HEK293T (cell line): Measurements from ENCODE around the gene DCST2.

ENCODE experiments used
- CTCF ChIA-PET: fragments of 350-600 bp; formaldehyde crosslinking; extraction: SDS; loops from one replicate; lab custom pipeline; 2021; ENCODE audit warnings: antibody characterized with exemption, inconsistent platforms; lab: Yijun Ruan, JAX
- POLR2A ChIA-PET: fragments of 350-600 bp; formaldehyde crosslinking; extraction: SDS; loops from one replicate; lab custom pipeline; 2020; ENCODE audit warnings: antibody characterized with exemption, inconsistent platforms; lab: Yijun Ruan, JAX
- DNase-seq: peaks from one replicate; pipeline ENCODE4 v3.0.0; 2012; ENCODE audit warnings: mixed read lengths; ENCODE audit errors: extremely low spot score
- ARNT ChIP-seq: fragments of 450-650 bp; IDR thresholded peaks from 2 replicates; pipeline ENCODE4 v1.6.1; 2017; ENCODE audit warnings: mild to moderate bottlenecking
- BHLHE40 ChIP-seq: fragments of 450-650 bp; IDR thresholded peaks from 2 replicates; pipeline ENCODE4 v1.6.1; 2016; ENCODE audit warnings: mild to moderate bottlenecking, moderate library complexity, borderline replicate concordance
- CTBP1 ChIP-seq: fragments of 450-650 bp; IDR thresholded peaks from 2 replicates; pipeline ENCODE4 v1.6.1; 2016; ENCODE audit warnings: borderline replicate concordance
- ELF4 ChIP-seq: fragments of 450-650 bp; IDR thresholded peaks from 2 replicates; pipeline ENCODE4 v1.6.1; 2017; ENCODE audit warnings: antibody characterized with exemption
- FOXA1 ChIP-seq: fragments of 450-650 bp; IDR thresholded peaks from 2 replicates; pipeline ENCODE4 v1.6.1; 2016; ENCODE audit warnings: mild to moderate bottlenecking
- FOXK2 ChIP-seq: fragments of 450-650 bp; IDR thresholded peaks from 2 replicates; pipeline ENCODE4 v1.6.1; 2016; ENCODE audit warnings: mild to moderate bottlenecking
- FOXM1 ChIP-seq: fragments of 450-650 bp; IDR thresholded peaks from 2 replicates; pipeline ENCODE4 v1.6.1; 2017; ENCODE audit warnings: mild to moderate bottlenecking, borderline replicate concordance
- HDGF ChIP-seq: fragments of 450-650 bp; IDR thresholded peaks from 2 replicates; pipeline ENCODE4 v1.6.1; 2017; ENCODE audit warnings: antibody characterized with exemption, borderline replicate concordance
- L3MBTL2 ChIP-seq: fragments of 450-650 bp; conservative IDR thresholded peaks from 2 replicates; pipeline ENCODE4 v1.6.1; 2016; ENCODE audit warnings: mild to moderate bottlenecking
- LEF1 ChIP-seq: fragments of 450-650 bp; IDR thresholded peaks from 2 replicates; pipeline ENCODE4 v1.6.1; 2017; ENCODE audit warnings: mild to moderate bottlenecking, borderline replicate concordance
- NFRKB ChIP-seq: fragments of 450-650 bp; IDR thresholded peaks from 2 replicates; pipeline ENCODE4 v1.6.1; 2016; ENCODE audit warnings: mild to moderate bottlenecking, moderate library complexity
- SUZ12 ChIP-seq: fragments of 450-650 bp; IDR thresholded peaks from 2 replicates; pipeline ENCODE4 v1.6.1; 2016; ENCODE audit warnings: mild to moderate bottlenecking
- ZNF384 ChIP-seq: fragments of 450-650 bp; IDR thresholded peaks from 2 replicates; pipeline ENCODE4 v1.6.1; 2016
- TF ChIP-seq, protein P1 (sequence below): fragments of 450-650 bp; IDR thresholded peaks from 2 replicates; pipeline ENCODE4 v1.6.1; 2016

Gene DCST2

DNA sequence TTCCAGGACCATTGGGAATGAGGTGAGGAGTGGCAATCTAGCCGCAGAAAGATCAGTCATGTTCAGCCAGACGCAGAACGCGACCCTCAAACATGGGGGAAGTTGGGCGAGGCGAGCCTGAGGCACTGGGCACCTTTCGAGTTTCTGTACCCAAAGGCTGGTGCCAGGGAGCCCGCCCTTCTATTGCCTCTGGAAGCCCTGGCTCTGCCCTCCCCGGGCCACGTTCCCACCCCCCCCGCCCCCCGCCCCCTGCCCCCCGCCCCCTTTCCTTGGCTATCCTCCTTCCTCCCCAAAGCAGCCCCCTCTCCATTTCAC lies 33.2 kb downstream of the DCST2 start:
- no peak for DNase-seq
- TF ChIP-seq HDGF (no peak), BHLHE40 (no peak), LEF1 (no peak), L3MBTL2 (no peak), ARNT (no peak), ELF4 (no peak), FOXM1 (no peak)
- CTCF ChIA-PET = interaction anchor here (0.8 to 7.8 kb wide), 9 partner anchors 12 to 61 kb away, joined by 3 to 45 read pairs (median 5); partner anchors contain the start of genes ADAM15, CKS1B and FLAD1
- POLR2A ChIA-PET = interaction anchor here (0.8 to 3.8 kb wide), 16 partner anchors 8 to 81 kb away, joined by 3 to 43 read pairs (median 6); partner anchors contain the start of genes ADAM15, FLAD1, PBXIP1 and PMVK

DNA sequence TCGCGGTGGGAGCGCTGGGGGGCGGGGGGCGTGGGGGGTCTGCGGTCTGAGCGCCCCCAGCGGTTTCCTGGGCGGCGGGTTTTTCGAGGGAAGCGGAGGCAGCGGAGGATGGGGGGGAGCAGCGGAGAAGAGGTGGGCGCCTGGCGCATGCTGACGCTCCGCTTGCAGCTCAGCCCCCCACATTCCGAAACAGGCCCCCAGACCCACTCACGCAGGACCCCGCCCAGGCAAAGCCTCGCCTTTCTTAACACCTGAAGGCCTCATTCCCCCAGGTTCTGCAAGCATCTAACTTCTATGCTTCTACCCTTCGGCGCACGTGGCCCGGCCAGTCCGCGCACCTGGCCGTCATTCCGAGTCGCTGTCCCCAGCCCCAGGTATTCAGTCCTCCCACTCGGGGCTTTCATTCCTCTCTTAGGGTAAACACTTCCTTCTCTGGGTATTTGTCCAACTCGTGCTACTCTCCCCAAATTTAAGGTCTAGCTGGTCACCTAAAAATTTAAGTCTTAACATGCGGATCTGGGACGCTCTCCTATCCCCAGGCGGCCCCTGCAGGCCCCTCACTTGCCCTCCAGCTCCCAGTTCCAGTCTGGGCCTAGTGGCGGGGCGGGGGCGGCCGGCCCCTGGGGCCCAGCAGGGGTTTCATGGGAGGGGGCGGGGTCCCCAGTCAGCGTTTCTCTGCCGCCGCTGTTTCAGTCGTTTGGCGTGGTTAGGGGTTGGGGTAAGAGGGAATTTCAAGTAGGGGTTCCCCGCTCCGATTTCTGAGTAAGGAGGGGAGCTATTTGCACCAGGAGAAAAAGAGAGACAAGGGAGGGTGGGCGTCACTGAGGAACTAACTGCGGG lies 33.8 kb downstream of the DCST2 start:
- ChIA-PET CTCF (interaction anchor here (0.8 to 7.8 kb wide), 19 partner anchors 9 to 63 kb away, joined by 3 to 45 read pairs (median 4); partner anchors contain the start of genes ADAM15, CKS1B, FLAD1 and PBXIP1), POLR2A (interaction anchor here (0.7 to 3.8 kb wide), 22 partner anchors 8 to 194 kb away, joined by 3 to 43 read pairs (median 5); partner anchors contain the start of genes ADAM15, EFNA3, FLAD1 and PBXIP1)
- TF ChIP-seq L3MBTL2 = peak; percentile 96
- TF ChIP-seq FOXK2 = no peak
- DNase-seq = no peak

DNA sequence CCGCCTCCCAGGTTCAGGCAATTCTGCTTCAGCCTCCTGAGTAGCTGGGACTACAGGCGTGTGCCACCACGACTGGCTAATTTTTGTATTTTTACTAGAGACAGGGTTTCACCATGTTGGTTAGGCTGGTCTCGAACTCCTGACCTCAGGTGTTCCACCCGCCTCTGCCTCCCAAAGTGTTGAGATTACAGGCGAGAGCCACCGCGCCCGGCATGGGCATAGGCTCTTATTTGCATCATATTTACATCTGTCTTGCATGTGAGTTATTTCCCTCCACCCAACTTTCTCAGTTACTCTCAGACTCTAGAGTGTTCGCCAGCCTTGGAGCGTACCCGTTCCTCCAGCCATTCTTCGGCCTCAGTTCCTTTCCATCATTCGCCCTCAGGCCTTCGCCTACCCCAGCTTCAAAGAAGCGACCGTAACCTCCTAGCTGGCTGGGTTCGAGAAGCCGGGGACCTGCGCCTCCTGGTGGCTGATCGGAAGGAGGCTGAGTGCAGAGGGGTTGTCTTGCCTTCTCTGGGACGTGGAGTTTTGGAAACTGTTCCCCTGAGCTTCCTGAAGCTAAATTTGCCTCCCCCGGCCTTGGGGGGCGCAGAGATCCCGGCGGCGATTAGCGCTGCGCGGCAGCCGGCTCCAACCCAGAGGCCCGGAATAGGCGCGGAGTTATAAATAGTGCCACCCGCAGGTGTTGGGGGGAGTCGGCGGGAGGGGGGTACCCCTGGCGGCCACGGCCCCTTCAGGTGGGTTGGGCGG lies 34.6 kb downstream of the DCST2 start:
- TF ChIP-seq FOXM1 (peak; percentile 20; the same call in 1 of the 2 replicates), ELF4 (no peak)
- ChIA-PET POLR2A (interaction anchor here (0.7 to 3.8 kb wide), 17 partner anchors 9 to 195 kb away, joined by 3 to 43 read pairs (median 5); partner anchors contain the start of genes ADAM15, EFNA3, FLAD1 and PMVK), CTCF (interaction anchor here (0.6 to 7.8 kb wide), 20 partner anchors 9 to 540 kb away, joined by 3 to 45 read pairs (median 4); partner anchors contain the start of genes ADAM15, CKS1B, FLAD1 and PBXIP1)
- DNase-seq = peak; percentile 86

DNA sequence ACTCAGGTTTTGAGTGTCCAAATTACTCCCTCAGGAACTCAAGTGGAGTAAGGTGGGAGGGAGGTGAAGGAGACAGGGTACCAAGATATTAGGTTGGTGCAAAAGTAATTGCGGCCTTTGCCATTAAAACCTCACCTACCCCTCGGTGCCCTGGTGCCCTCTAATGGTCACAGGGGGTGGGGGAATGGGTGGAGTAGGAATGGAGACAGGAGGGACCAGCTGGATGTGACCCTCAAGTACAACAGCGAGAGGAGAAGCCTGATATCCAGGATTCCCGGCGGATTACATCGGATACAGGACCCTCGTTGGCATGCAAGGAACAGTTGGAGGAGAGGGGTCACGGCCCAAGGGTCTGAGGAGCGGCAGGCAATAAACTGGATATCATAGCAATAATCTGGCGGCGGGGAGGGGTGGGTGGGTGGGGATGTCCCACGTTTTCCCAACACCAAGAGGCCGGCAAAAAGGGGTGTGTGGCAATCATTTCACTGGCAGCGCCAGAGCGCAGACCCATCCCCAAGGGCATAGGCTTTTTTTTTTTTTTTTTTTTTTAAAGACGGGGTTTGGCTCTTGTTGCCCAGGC lies 35.3 kb downstream of the DCST2 start:
- DNase-seq = no peak
- peak; percentile 38; the same call in 1 of the 2 replicates for TF ChIP-seq ELF4
- TF ChIP-seq FOXA1 = no peak
- ChIA-PET POLR2A (interaction anchor here (1.0 to 3.8 kb wide), 10 partner anchors 15 to 196 kb away, joined by 3 to 43 read pairs (median 12); partner anchors contain the start of genes ADAM15, FLAD1, PMVK and PYGO2), CTCF (interaction anchor here (0.6 to 7.8 kb wide), 12 partner anchors 8 to 540 kb away, joined by 3 to 45 read pairs (median 4); partner anchors contain the start of genes CKS1B, FLAD1, PBXIP1 and PYGO2)

DNA sequence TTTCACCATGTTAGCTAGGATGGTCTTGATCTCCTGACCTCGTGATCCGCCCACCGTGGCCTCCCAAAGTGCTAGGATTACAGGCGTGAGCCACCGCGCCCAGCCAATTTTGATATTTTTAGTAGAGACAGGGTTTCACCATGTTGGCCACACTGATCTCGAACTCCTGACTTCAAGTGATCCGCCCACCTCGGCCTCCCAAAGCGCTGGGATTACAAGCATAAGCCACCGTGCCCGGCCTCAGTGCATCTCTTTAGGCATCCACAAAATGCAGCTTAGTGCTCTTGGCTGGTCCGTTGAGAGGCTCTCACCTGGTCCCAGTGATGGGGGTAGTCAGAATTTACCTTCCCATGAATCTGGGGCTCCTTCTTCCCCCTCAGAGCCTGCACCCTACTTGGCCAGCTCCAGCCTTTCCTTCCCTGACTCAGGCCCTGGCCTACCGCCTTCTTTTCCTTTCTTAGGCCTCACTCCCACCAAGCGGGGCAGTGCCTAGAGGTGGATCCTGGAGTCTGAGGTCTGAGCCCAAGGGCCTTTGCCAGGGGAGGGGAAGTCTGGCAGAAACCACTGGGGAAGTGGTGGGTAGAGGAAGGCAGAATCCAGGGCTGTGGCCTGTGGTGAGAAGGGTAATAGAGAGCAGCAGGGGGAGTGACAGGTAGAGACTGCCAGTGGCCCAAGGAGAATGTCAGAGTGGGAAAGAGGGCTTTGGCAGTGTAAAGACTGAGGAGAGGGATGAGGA lies 36.4 kb downstream of the DCST2 start:
- TF ChIP-seq FOXK2 (no peak), CTBP1 (no peak), LEF1 (no peak), NFRKB (no peak), SUZ12 (no peak), L3MBTL2 (no peak)
- TF ChIP-seq, protein P1, sequence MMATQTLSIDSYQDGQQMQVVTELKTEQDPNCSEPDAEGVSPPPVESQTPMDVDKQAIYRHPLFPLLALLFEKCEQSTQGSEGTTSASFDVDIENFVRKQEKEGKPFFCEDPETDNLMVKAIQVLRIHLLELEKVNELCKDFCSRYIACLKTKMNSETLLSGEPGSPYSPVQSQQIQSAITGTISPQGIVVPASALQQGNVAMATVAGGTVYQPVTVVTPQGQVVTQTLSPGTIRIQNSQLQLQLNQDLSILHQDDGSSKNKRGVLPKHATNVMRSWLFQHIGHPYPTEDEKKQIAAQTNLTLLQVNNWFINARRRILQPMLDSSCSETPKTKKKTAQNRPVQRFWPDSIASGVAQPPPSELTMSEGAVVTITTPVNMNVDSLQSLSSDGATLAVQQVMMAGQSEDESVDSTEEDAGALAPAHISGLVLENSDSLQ = no peak
- ChIA-PET CTCF (interaction anchor here (0.7 to 7.8 kb wide), 8 partner anchors 14 to 64 kb away, joined by 3 to 45 read pairs (median 5); partner anchors contain the start of gene FLAD1), POLR2A (interaction anchor here (1.0 to 2.2 kb wide), 4 partner anchors 14 to 36 kb away, joined by 4 to 10 read pairs (median 6); partner anchors contain the start of genes CKS1B, FLAD1 and PYGO2)
- DNase-seq = no peak

DNA sequence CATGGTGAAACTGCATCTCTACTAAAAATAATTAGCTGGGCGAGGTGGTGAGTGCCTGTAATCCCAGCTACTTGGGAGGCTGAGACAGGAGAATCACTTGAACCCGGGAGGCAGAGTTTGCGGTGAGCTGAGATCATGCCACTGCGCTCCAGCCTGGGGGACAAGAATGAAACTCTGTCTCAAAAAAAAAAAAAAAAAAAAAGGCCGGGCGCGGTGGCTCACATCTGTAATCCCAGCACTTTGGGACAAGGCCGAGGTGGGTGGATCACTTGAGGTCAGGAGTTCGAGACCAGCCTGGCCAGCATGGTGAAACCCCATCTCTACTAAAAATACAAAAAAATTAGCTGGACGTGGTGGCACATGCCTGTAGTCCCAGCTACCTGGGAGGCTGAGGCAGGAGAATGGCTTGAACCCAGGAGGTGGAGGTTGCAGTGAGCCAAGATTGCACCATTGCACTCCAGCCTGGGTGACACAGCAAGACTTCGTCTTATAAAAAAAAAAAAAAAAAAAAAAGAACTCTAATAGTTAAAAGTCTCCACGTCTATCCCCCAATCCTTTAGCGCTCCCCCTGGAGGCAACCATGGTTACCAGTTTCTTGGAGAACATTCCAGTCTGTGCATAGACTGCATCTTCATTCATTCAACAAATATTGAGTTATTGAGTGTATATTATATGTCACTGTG lies 38.1 kb downstream of the DCST2 start:
- DNase-seq = peak; percentile 54
- peak; percentile 98 for TF ChIP-seq ZNF384

More for the DNA sequence above, 38.1 kb downstream of the DCST2 start:
- POLR2A ChIA-PET = interaction anchor here (1.3 to 3.6 kb wide), 5 partner anchors 12 to 34 kb away, joined by 4 to 34 read pairs (median 10); partner anchors contain the start of genes CKS1B, FLAD1 and PYGO2
- CTCF ChIA-PET = interaction anchor here (0.6 to 7.8 kb wide), 12 partner anchors 12 to 559 kb away, joined by 3 to 45 read pairs (median 6); partner anchors contain the start of genes FLAD1 and PBXIP1
